Neuronal stem cell (in vitro differentiated cells): ENCODE measurements around the gene NLRP5.

ENCODE experiments used
- DNase-seq: peaks from one replicate; pipeline ENCODE4 v3.0.0-alpha.2; 2013; ENCODE audit warnings: low spot score
- H2AFZ ChIP-seq: one replicate; pipeline ENCODE4 v1.6.1; 2013; ENCODE audit warnings: mild to moderate bottlenecking, low read length, inconsistent platforms
- H2AK5ac ChIP-seq: 2 replicates; pipeline ENCODE4 v1.6.1; 2013; ENCODE audit warnings: low read depth, mild to moderate bottlenecking, inconsistent platforms, low read length, moderate library complexity, mixed read lengths
- H2BK120ac ChIP-seq: 2 replicates; pipeline ENCODE4 v1.6.1; 2013; ENCODE audit warnings: low read depth, mild to moderate bottlenecking, inconsistent platforms, low read length, moderate library complexity, mixed read lengths
- H2BK12ac ChIP-seq: one replicate; pipeline ENCODE4 v1.6.1; 2013; ENCODE audit warnings: low read length, inconsistent platforms
- H2BK15ac ChIP-seq: 2 replicates; pipeline ENCODE4 v1.6.1; 2013; ENCODE audit warnings: mild to moderate bottlenecking, low read length, inconsistent platforms, mixed read lengths
- H2BK5ac ChIP-seq: one replicate; pipeline ENCODE4 v1.6.1; 2013; ENCODE audit warnings: inconsistent platforms, mild to moderate bottlenecking, low read length, moderate library complexity
- H3K14ac ChIP-seq: one replicate; pipeline ENCODE4 v1.6.1; 2013; ENCODE audit warnings: low read length, inconsistent platforms
- H3K18ac ChIP-seq: 2 replicates; pipeline ENCODE4 v1.6.1; 2013; ENCODE audit warnings: low read length, inconsistent platforms
- H3K23ac ChIP-seq: 2 replicates; pipeline ENCODE4 v1.6.1; 2013; ENCODE audit warnings: low read depth, mild to moderate bottlenecking, mixed read lengths, low read length, inconsistent platforms; ENCODE audit not compliant: poor library complexity
- H3K27ac ChIP-seq: replicated peaks from 3 replicates; pipeline ENCODE4 v1.5.1; 2013; ENCODE audit warnings: low read length, inconsistent platforms
- H3K27me3 ChIP-seq, 3 experiments: 2 replicates each; pipeline ENCODE4 v1.6.1; 2013; ENCODE audit warnings: low read length in 3 of 3, mild to moderate bottlenecking in 2 of 3, inconsistent platforms in 1 of 3, low read depth in 1 of 3, mixed read lengths in 1 of 3, moderate library complexity in 1 of 3; ENCODE audit not compliant: control insufficient read depth in 3 of 3, insufficient read depth in 3 of 3
- H3K36me3 ChIP-seq, 2 donors: replicated peaks in 1 of 2; 2 replicates each; pipeline ENCODE4 v1.6.1; 2013; ENCODE audit warnings: low read length in 2 of 2; ENCODE audit not compliant: control insufficient read depth in 2 of 2, insufficient read depth in 2 of 2
- H3K4ac ChIP-seq: 2 replicates; pipeline ENCODE4 v1.6.1; 2013; ENCODE audit warnings: inconsistent platforms, mild to moderate bottlenecking, low read length, moderate library complexity
- H3K4me1 ChIP-seq, 2 donors: 1 replicate in 1 of 2; 2 replicates in 1 of 2; pipeline ENCODE4 v1.6.1; 2013; ENCODE audit warnings: low read length in 2 of 2, low read depth in 1 of 2; ENCODE audit not compliant: control insufficient read depth in 2 of 2, insufficient read depth in 1 of 2
- H3K4me2 ChIP-seq: one replicate; pipeline ENCODE4 v1.6.1; 2013; ENCODE audit warnings: mild to moderate bottlenecking, low read length, inconsistent platforms; ENCODE audit not compliant: insufficient read depth, poor library complexity, severe bottlenecking
- H3K4me3 ChIP-seq, 2 donors: 2 replicates each; pipeline ENCODE4 v1.5.1; 2013; ENCODE audit warnings: low read length in 2 of 2, mild to moderate bottlenecking in 2 of 2, inconsistent platforms in 1 of 2, moderate library complexity in 1 of 2
- H3K79me1 ChIP-seq: one replicate; pipeline ENCODE4 v1.6.1; 2013; ENCODE audit warnings: low read depth, mild to moderate bottlenecking, inconsistent platforms, low read length, moderate library complexity
- H3K9ac ChIP-seq: one replicate; pipeline ENCODE4 v1.6.1; 2013; ENCODE audit warnings: mild to moderate bottlenecking, low read depth, low read length, inconsistent platforms; ENCODE audit not compliant: poor library complexity
- H3K9me3 ChIP-seq, 2 donors: replicated peaks in 1 of 2; 2 replicates each; pipeline versions ENCODE3 to v1.6.1; 2013; ENCODE audit warnings: low read length in 2 of 2, mild to moderate bottlenecking in 2 of 2, inconsistent platforms in 1 of 2, low read depth in 1 of 2, mixed read lengths in 1 of 2, moderate library complexity in 1 of 2; ENCODE audit not compliant: control insufficient read depth in 2 of 2, insufficient read depth in 1 of 2
- H4K8ac ChIP-seq: one replicate; pipeline ENCODE4 v1.6.1; 2013; ENCODE audit warnings: low read depth, mild to moderate bottlenecking, inconsistent platforms, low read length, moderate library complexity
- H4K91ac ChIP-seq: one replicate; pipeline ENCODE4 v1.6.1; 2013; ENCODE audit warnings: low read length, low read depth, mild to moderate bottlenecking, inconsistent platforms; ENCODE audit not compliant: poor library complexity
- WGBS, 2 donors: extraction: QIAGEN DNeasy Blood & Tissue Kit; methylation state at CpG; one replicate each; pipeline ENCODE4 v1.1.7; 2013; ENCODE audit warnings: missing lambda C conversion rate in 2 of 2, mixed read lengths in 1 of 2; ENCODE audit not compliant: insufficient read length in 2 of 2, insufficient replicate concordance in 1 of 2; ENCODE audit errors: extremely low coverage in 2 of 2; 5-methylcytosine and 5-hydroxymethylcytosine counted together

The NLRP5 gene

DNA sequence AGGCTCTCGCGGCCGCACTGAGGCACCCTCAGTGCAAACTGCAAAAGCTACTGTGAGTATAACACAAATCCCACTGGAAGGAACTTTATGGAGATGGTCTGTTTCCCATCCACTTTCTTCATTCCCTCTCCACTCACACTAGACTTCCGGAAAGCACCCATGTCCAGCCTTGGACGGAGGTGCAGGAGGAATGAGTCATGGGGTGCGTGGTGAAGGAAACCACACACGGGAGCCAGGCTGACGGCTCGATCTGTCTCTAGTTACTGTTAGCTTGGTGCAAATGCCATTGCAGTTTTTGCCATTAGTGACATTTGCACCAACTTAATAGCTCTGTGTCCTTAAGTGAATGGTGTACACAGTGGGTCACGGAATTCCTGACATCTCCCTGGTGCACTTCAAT is 24.4 kb upstream of the NLRP5 start:
- H2AFZ ChIP-seq: no peak overlapping the region
- no peaks in the 10 kb centered on the region for H3K79me1 ChIP-seq
- no peak overlapping the region for H3K4me2 ChIP-seq
- H3K14ac ChIP-seq: no peak overlapping the region
- no peak overlapping the region for H2BK5ac ChIP-seq
- H3K36me3 ChIP-seq: no peaks in the 10 kb centered on the region
- no peak overlapping the region for H3K18ac ChIP-seq
- no peak for DNase-seq
- no peak overlapping the region for H2BK120ac ChIP-seq
- no peak overlapping the region for H3K27ac ChIP-seq
- no CpG with 5 or more reads among the region's 10 CpGs for WGBS, 2 donors
- peaks cover 0 to 31% of the 10 kb centered on the region in 2 donors for H3K9me3 ChIP-seq
- no peak overlapping the region for H4K8ac ChIP-seq
- H2AK5ac ChIP-seq: no peak overlapping the region
- no peaks in the 10 kb centered on the region for H3K4me1 ChIP-seq
- H3K9ac ChIP-seq: no peak overlapping the region
- no peak overlapping the region for H4K91ac ChIP-seq
- H3K27me3 ChIP-seq: no peaks in the 10 kb centered on the region
- peak overlapping the region in 1 of 2 donors; percentile 9 for H3K4me3 ChIP-seq
- no peak overlapping the region for H3K23ac ChIP-seq
- H3K4ac ChIP-seq: no peak overlapping the region
- no peak overlapping the region for H2BK12ac ChIP-seq
- no peak overlapping the region for H2BK15ac ChIP-seq

DNA sequence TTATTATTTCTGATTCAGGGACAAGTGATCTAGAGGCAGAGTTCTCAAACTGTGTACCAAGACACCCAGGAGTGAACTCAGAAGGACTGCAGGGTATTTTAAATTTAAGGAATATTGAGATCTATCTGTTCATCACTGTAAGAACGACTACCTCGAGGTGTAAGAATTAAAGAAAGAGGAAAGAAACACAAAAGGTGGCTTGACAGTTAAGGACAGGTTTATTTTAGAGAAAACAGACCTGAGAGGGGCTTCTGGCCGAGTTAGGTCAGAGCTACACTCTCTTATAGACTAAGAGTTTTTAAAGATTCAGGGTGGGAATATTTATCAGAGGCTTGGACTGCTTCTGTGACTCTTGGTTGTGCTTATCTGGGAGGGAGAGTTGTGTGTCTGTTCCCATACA is 12.6 kb upstream of the NLRP5 start:
- no peak overlapping the region for H3K18ac ChIP-seq
- H2BK120ac ChIP-seq: no peak overlapping the region
- DNase-seq: no peak
- no peak overlapping the region for H3K4me2 ChIP-seq
- H2BK12ac ChIP-seq: no peak overlapping the region
- no peaks in the 10 kb centered on the region for H3K27me3 ChIP-seq
- H2BK5ac ChIP-seq: no peak overlapping the region
- no peak overlapping the region for H2AFZ ChIP-seq
- no peak overlapping the region for H2BK15ac ChIP-seq
- H2AK5ac ChIP-seq: no peak overlapping the region
- no peak overlapping the region for H3K23ac ChIP-seq
- H3K14ac ChIP-seq: no peak overlapping the region
- WGBS, 2 donors: no CpG with 5 or more reads among the region's 3 CpGs
- H3K36me3 ChIP-seq: no peaks in the 10 kb centered on the region
- no peak overlapping the region for H3K4me3 ChIP-seq
- no peak overlapping the region for H4K91ac ChIP-seq
- no peak overlapping the region for H3K4ac ChIP-seq
- no peak overlapping the region for H3K9ac ChIP-seq
- no peak overlapping the region for H4K8ac ChIP-seq
- peaks cover 3 to 21% of the 10 kb centered on the region in 2 donors for H3K9me3 ChIP-seq
- H3K4me1 ChIP-seq: no peaks in the 10 kb centered on the region
- H3K27ac ChIP-seq: no peak overlapping the region
- no peaks in the 10 kb centered on the region for H3K79me1 ChIP-seq

DNA sequence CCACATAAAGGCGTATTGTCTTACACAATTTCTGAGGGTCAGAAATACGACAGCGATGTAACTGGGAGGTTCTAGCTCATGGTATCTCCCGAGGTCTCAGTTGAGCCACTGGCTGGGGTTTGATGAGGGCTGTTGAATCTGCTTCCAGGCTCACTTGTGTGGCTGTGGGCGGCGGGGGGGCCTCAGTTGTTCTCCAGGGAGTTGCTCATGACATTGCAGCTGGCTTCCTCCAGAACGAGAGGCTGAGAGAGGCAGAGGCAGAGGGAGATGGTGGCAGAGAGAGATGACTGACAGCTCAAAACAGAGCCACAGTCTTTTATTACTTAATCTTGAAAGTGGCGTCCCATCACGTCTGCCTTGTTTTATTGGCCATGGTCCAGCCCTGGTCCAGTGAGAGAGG is 6.2 kb upstream of the NLRP5 start:
- no peak overlapping the region for H2BK12ac ChIP-seq
- H3K23ac ChIP-seq: no peak overlapping the region
- H4K91ac ChIP-seq: no peak overlapping the region
- H3K27me3 ChIP-seq: no peaks in the 10 kb centered on the region
- H2BK15ac ChIP-seq: no peak overlapping the region
- H2BK5ac ChIP-seq: no peak overlapping the region
- H2AFZ ChIP-seq: no peak overlapping the region
- no peak overlapping the region for H3K4ac ChIP-seq
- DNase-seq: no peak
- H3K14ac ChIP-seq: no peak overlapping the region
- H3K4me3 ChIP-seq: no peak overlapping the region
- no CpG with 5 or more reads among the region's 9 CpGs for WGBS, 2 donors
- no peak overlapping the region for H4K8ac ChIP-seq
- H3K4me1 ChIP-seq: no peaks in the 10 kb centered on the region
- H3K9me3 ChIP-seq: peaks cover 0 to 21% of the 10 kb centered on the region in 2 donors
- H3K18ac ChIP-seq: no peak overlapping the region
- H3K36me3 ChIP-seq: no peaks in the 10 kb centered on the region
- no peak overlapping the region for H3K9ac ChIP-seq
- no peak overlapping the region for H2BK120ac ChIP-seq
- H2AK5ac ChIP-seq: no peak overlapping the region
- H3K4me2 ChIP-seq: no peak overlapping the region
- no peaks in the 10 kb centered on the region for H3K79me1 ChIP-seq
- no peak overlapping the region for H3K27ac ChIP-seq

DNA sequence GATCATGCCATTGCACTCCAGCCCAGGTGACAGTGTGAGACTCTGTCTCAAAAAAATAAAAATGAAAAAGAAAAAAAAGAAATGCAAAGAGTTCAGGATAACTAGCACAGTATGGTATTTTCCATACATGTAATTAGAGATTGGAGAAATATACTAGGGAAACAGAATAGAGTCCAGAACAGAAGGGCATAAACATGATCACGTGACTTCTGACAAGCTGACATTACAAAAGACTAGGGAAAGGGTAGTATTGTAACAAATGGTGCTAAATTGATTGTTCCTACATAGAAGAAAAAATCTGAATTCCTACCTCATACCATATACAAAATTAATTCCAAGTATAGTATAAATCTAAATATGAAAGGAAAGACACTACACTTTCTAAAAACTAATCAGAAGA is 1.3 kb upstream of the NLRP5 start:
- Histone ChIP-seq H3K9ac (no peak overlapping the region), H3K4ac (no peak overlapping the region)
- WGBS, 2 donors: no CpG with 5 or more reads among the region's 1 CpG

More for the DNA sequence above, 1.3 kb upstream of the NLRP5 start:
- no peak overlapping the region for H4K8ac ChIP-seq
- H3K4me2 ChIP-seq: no peak overlapping the region
- H3K79me1 ChIP-seq: no peaks in the 10 kb centered on the region
- no peak overlapping the region for H3K23ac ChIP-seq
- DNase-seq: no peak
- no peak overlapping the region for H2BK120ac ChIP-seq
- no peak overlapping the region for H2BK5ac ChIP-seq
- no peak overlapping the region for H2AK5ac ChIP-seq
- no peak overlapping the region for H2BK12ac ChIP-seq
- H2BK15ac ChIP-seq: no peak overlapping the region
- no peaks in the 10 kb centered on the region for H3K27me3 ChIP-seq
- H2AFZ ChIP-seq: no peak overlapping the region
- no peaks in the 10 kb centered on the region for H3K36me3 ChIP-seq
- no peak overlapping the region for H3K27ac ChIP-seq
- H3K14ac ChIP-seq: no peak overlapping the region
- H3K9me3 ChIP-seq: peaks cover 0 to 25% of the 10 kb centered on the region in 2 donors
- no peak overlapping the region for H3K18ac ChIP-seq
- H3K4me1 ChIP-seq: no peaks in the 10 kb centered on the region
- H3K4me3 ChIP-seq: no peak overlapping the region
- no peak overlapping the region for H4K91ac ChIP-seq
